ENCODE data around the gene CFAP92.

The CFAP92 gene

GRCh38 chr3:129005526-129006303 is 11.8 kb upstream of the CFAP92 start:
- no peak for FAIRE-seq

- no peak for FAIRE-seq
Observed at GRCh38 chr3:129004639-129005295, 10.9 kb upstream of the CFAP92 start.

GRCh38 chr3:129003578-129004112 is 9.8 kb upstream of the CFAP92 start:
- FAIRE-seq = no peak

- FAIRE-seq = no peak
Observed at GRCh38 chr3:129002573-129003569, 9.0 kb upstream of the CFAP92 start.

GRCh38 chr3:129001806-129002572 is 8.1 kb upstream of the CFAP92 start:
- no peak for FAIRE-seq

GRCh38 chr3:129001101-129001805 is 7.4 kb upstream of the CFAP92 start, which contains the start of gene EFCC1:
EFCC1 (plus strand) TSS chr3:129001304; CDS start chr3:129001629, 325 bp downstream.
- FAIRE-seq = no peak

GRCh38 chr3:129000742-129001100 is 6.8 kb upstream of the CFAP92 start:
- FAIRE-seq = no peak

- no peak for FAIRE-seq
Observed at GRCh38 chr3:128999102-128999501, 5.2 kb upstream of the CFAP92 start.

GRCh38 chr3:128998561-128998960 is 4.7 kb upstream of the CFAP92 start:
- FAIRE-seq = no peak

- FAIRE-seq = no peak
Observed at GRCh38 chr3:128997486-128998133, 3.7 kb upstream of the CFAP92 start.

- FAIRE-seq = no peak
Observed at GRCh38 chr3:128996726-128997125, 2.9 kb upstream of the CFAP92 start.

- no peak for FAIRE-seq
Observed at GRCh38 chr3:128996200-128996599, 2.3 kb upstream of the CFAP92 start.

GRCh38 chr3:128995737-128996136 is 1.9 kb upstream of the CFAP92 start:
- no peak for FAIRE-seq

GRCh38 chr3:128994581-128995546 is 988 bp upstream of the CFAP92 start:
- FAIRE-seq = no peak

- no peak for FAIRE-seq
Observed at GRCh38 chr3:128994173-128994512, 267 bp upstream of the CFAP92 start.

GRCh38 chr3:128992926-128993460 is 883 bp downstream of the CFAP92 start:
- FAIRE-seq = no peak

- no peak for FAIRE-seq
Observed at GRCh38 chr3:128991355-128991895, 2.5 kb downstream of the CFAP92 start.

GRCh38 chr3:128988286-128988685 is 5.6 kb downstream of the CFAP92 start:
- FAIRE-seq = no peak
